Central memory CD8-positive, alpha-beta T cell (primary cell): Measurements from ENCODE around the gene ZSWIM7.

Source experiments
- ATAC-seq: fragments of 150-1000 bp; cut with Tn5 transposase; replicated peaks from 2 replicates; pipeline ENCODE4 v1.10.0; 2022; ENCODE audit warnings: mild to moderate bottlenecking, moderate FRiP score, moderate number of reproducible peaks; ENCODE audit not compliant: poor library complexity, severe bottlenecking; ENCODE audit errors: extremely low read depth
- DNase-seq, 2 donors: peaks; one replicate each; pipeline ENCODE4 v3.0.0; 2021; ENCODE audit warnings: low spot score in 2 of 2
- H3K27ac Mint-ChIP-seq: one replicate; pipeline ENCODE4 v1.8.0; 2022; ENCODE audit warnings: low read depth, mild to moderate bottlenecking, moderate library complexity, mixed read lengths
- H3K27me3 Mint-ChIP-seq: one replicate; pipeline ENCODE4 v1.8.0; 2022; ENCODE audit warnings: mixed read lengths
- H3K36me3 Mint-ChIP-seq: one replicate; pipeline ENCODE4 v1.8.0; 2022; ENCODE audit warnings: mild to moderate bottlenecking, moderate library complexity, mixed read lengths; ENCODE audit not compliant: insufficient read depth
- H3K4me1 Mint-ChIP-seq: one replicate; pipeline ENCODE4 v1.8.0; 2022; ENCODE audit warnings: mixed read lengths
- H3K4me3 Mint-ChIP-seq: one replicate; pipeline ENCODE4 v1.8.0; 2022; ENCODE audit warnings: mild to moderate bottlenecking, moderate library complexity, mixed read lengths
- H3K9me3 Mint-ChIP-seq: one replicate; pipeline ENCODE4 v1.8.0; 2022; ENCODE audit warnings: mixed read lengths

ZSWIM7 gene

DNA sequence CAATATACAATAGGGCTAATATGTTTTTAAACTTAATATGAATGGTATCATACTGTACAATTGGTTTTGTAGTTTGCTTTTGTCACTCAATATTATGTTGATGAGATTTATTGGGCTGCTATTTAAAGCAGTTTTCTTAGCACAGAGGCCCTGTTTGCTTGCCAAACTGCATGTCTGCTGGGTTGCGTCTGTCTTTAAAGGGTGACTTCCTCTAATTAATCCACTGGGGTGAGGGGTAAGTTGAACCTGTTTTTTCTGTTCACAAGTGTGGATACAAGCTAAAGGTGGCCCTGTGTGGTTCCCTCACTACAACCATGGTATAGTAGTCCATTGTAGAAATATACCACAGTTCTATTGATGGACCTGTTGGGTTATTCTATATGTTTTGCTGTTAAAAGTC lies 19.8 kb upstream of the ZSWIM7 start:
- ATAC-seq (no peak), DNase-seq (no peak)
- Mint-ChIP-seq H3K36me3 (peaks cover 44% of the 10 kb centered on the region), H3K27me3 (no peaks in the 10 kb centered on the region), H3K4me3 (no peak overlapping the region), H3K9me3 (no peaks in the 10 kb centered on the region), H3K4me1 (peaks cover 15% of the 10 kb centered on the region), H3K27ac (no peak overlapping the region)

DNA sequence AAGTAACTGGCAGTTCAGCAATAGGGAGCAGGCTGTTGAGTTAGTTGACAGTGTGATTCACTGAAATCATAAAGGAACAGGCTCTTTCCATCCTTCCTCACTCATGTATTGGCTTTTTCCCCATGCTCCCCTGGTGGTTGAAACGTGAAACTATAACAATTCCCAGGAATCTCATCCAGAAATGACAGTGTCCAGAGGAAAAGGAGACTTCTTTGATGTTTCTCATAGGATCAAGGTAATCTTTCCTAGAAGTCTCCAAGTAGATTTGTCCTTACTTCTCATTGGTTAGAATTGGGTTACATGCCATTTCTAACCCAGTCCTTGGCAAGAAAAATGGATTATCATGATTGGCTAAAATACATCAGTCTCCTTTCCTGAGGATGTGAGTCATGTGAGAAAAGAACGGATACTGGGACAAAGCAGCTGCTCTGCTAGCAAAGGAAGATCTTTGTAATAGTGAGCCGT lies 14.5 kb upstream of the ZSWIM7 start:
- ATAC-seq: no peak
- Mint-ChIP-seq H3K4me1 (peaks cover 21% of the 10 kb centered on the region), H3K27me3 (no peaks in the 10 kb centered on the region), H3K27ac (no peak overlapping the region), H3K9me3 (no peaks in the 10 kb centered on the region), H3K4me3 (no peak overlapping the region), H3K36me3 (peaks cover 53% of the 10 kb centered on the region)
- DNase-seq: no peak

DNA sequence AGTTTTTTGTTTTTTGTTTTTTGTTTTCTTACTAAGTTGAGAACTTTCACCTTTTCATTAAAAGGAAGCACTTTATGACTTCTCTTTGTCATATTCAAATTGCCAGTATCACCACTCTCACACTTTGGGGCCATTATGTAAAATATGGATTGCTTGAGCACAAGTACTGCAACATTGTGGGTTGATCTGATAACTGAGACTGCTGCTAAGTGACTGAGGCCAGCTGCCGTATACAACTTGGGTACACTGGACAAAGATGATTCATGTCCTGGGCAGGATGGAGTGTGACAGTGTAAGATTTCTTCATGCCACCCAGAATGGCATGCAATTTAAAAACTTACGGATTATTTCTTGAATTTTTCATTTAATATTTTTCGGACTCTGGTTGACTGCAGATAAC lies 7.9 kb upstream of the ZSWIM7 start:
- Mint-ChIP-seq H3K27ac (no peak overlapping the region), H3K4me3 (no peak overlapping the region), H3K9me3 (no peaks in the 10 kb centered on the region), H3K27me3 (no peaks in the 10 kb centered on the region), H3K36me3 (peaks cover 73% of the 10 kb centered on the region), H3K4me1 (peaks cover 20% of the 10 kb centered on the region)
- no peak for DNase-seq
- ATAC-seq: no peak

DNA sequence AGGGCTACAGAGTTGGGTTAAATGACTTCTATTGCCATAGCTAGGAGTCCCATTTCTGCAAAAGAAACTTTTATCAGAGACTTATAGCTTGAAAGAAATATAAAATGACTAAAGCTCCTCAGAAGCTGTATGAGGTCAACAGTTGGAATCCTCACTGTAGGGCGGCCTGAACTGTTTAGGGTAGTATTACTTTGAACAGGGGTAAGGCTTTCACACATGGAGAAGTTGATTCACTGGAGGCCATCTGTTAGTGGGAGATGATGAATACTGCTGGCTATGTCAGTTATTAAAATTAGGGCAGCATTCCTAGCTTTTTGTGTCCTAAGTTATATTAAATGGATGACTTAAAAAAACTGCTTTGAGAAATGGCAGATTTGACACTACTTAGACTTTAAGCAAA lies 6.1 kb upstream of the ZSWIM7 start:
- peaks cover 72% of the 10 kb centered on the region for H3K36me3 Mint-ChIP-seq
- no peak for ATAC-seq
- H3K4me1 Mint-ChIP-seq: peaks cover 24% of the 10 kb centered on the region

DNA sequence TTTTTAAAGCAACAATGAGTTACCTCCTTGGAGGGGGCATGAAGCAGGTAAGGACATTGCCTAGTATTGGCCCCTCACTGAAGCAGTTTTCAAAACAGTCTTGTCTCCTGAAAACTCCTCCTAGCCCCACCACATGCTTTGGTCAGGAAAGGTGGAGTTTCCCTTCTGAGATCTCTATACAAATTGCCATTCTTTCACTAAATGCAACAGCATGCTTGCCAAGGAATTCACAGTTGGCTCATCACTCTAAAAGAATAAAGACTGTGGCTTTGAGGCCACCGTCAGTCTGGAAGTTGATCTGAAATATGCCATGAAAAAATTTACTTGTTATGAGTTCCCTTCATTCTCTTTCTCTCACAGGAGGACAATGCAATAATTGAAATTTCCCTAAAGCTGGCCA lies 4.3 kb upstream of the ZSWIM7 start:
- ATAC-seq: no peak
- peaks cover 68% of the 10 kb centered on the region for H3K36me3 Mint-ChIP-seq
- H3K9me3 Mint-ChIP-seq: no peaks in the 10 kb centered on the region
- no peak overlapping the region for H3K27ac Mint-ChIP-seq
- H3K27me3 Mint-ChIP-seq: no peaks in the 10 kb centered on the region
- H3K4me3 Mint-ChIP-seq: no peak overlapping the region
- H3K4me1 Mint-ChIP-seq: peaks cover 34% of the 10 kb centered on the region
- no peak for DNase-seq

More for the DNA sequence above, 6.1 kb upstream of the ZSWIM7 start:
- no peaks in the 10 kb centered on the region for H3K9me3 Mint-ChIP-seq
- H3K27me3 Mint-ChIP-seq: no peaks in the 10 kb centered on the region
- no peak for DNase-seq
- H3K4me3 Mint-ChIP-seq: no peak overlapping the region
- no peak overlapping the region for H3K27ac Mint-ChIP-seq

DNA sequence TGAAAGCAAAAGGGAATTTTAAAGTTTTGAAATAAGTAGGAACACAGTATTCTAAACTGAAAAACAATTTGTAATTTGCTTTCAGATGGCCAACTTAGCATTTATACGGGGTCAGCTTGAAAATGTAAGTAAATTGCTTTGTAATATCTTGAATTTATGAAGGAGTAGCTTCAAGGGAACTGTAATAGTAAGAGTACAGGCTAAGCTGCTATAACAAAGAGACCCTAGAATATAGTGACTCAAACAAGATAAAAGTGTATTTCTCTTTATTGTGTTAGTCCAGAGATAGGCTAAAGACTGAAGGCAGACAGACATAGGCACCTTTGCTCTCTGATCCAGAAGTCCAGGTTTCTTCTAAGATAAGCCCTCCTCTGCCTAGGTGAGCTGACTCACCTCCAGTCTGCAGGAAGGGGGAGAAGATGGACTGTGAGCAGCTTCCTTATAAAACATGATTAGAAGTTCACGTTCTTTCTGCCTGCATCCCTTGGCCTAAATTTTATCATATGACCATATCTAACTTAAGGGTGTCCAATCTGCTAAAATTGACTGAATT lies 3.3 kb upstream of the ZSWIM7 start:
- no peak for ATAC-seq
- DNase-seq: no peak
- H3K36me3 Mint-ChIP-seq: peaks cover 65% of the 10 kb centered on the region
- no peaks in the 10 kb centered on the region for H3K9me3 Mint-ChIP-seq
- no peak overlapping the region for H3K27ac Mint-ChIP-seq
- peaks cover 32% of the 10 kb centered on the region for H3K4me1 Mint-ChIP-seq
- no peak overlapping the region for H3K4me3 Mint-ChIP-seq
- H3K27me3 Mint-ChIP-seq: no peaks in the 10 kb centered on the region

DNA sequence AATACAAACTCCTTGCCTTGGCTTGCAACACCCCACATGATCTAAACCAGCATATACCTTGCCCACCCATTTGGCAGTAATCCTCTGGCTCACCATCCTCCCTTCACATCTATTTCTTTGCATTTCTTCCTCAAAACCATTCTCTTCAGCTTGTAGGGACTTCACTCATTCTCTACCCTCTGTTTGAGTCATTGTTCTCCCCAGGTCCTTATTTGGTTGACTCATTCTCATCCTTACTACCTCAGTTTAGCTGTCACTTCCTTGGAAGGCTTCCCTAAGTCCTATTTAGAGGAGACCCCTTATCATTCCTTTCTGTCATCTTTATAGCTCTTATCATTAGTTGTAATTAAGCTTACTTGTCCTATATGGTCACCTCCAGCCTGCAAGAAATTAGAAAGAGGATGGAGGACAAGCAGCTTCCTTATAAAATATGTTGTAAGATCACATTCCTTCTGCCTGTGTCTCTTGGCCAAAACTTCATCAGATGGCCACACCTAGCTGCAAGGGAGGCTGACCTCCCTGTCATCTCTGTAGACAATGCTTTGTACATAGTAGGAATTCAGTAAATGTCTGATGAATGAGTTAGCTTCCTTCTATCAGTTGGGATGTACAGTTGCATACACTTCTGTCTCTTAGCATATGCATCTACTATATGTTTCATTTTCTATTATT lies 1.9 kb upstream of the ZSWIM7 start:
- H3K4me3 Mint-ChIP-seq: peak overlapping the region; percentile 78
- ATAC-seq (no peak), DNase-seq (no peak)
- H3K27me3 Mint-ChIP-seq: no peaks in the 10 kb centered on the region
- peaks cover 55% of the 10 kb centered on the region for H3K36me3 Mint-ChIP-seq
- peak overlapping the region; percentile 85 for H3K27ac Mint-ChIP-seq
- H3K9me3 Mint-ChIP-seq: no peaks in the 10 kb centered on the region
- peaks cover 37% of the 10 kb centered on the region for H3K4me1 Mint-ChIP-seq

DNA sequence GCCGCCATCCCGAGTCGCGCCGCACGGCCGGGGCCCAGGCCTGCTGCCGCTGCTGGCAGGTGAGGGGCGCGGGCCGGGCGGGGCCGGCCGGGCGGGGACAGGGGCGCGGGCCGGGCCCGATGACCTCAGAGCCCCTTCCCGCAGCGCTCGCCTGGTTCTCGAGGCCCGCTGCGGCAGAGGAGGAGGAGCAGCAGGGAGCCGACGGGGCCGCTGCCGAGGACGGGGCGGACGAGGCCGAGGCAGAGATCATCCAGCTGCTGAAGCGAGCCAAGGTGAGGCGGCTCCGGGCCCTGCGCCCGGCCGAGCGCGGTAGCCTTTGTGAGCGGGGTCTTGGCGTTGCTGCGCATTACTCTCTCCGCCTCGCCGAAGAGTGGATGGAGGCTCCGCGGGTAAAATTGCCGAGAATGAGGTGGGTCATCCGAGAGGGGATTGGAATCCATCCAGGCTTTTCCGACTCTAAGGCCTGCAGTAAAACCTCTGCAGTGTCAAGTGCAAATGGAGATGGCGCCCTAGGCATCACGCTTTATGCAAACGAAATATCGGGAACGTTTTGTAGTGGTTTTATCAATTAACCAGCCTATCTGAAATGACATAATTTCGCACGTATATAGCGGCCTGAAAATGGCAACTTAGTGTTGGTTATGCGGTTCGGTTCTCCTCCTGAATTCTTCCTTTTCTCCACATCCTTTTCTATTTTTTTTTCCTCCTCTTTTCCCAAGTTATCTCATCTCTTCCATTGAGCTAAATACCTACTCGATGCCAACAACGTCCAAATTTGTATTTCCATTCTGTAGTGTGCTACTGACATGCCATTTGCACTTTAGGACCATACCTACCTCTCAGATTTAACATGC lies 697 bp upstream of the ZSWIM7 start:
- Mint-ChIP-seq H3K4me1 (peaks cover 37% of the 10 kb centered on the region), H3K36me3 (peaks cover 45% of the 10 kb centered on the region), H3K27ac (peak overlapping the region; percentile 85), H3K4me3 (peak overlapping the region; percentile 78), H3K27me3 (no peaks in the 10 kb centered on the region), H3K9me3 (no peaks in the 10 kb centered on the region)
- DNase-seq: peak in 1 of 2 donors; percentile 11
- ATAC-seq: peak; percentile 30

DNA sequence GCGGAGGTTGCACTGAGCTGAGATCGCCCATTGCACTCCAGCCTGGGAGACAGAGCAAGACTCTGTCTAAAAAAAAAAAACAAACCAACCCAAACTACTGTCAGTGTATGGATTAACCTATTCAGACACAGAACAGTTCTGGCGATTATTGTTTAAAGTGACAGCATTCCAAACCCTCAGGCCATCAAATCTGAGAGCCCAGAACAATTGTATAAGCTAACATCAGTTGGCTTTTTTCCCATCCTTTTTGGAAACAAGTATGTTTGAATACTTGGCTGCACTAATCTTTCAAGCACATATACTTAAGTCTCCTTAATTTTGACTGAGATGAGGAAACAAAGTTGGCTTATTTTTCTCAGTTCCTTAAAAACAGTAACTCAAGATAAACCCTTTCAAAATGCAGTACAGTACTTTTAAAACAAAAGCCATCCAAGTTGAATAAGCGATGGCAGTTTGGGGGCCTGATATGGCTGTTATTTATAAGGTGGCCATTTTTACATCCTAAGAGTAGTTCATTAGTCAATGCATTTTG lies 1.4 kb downstream of the ZSWIM7 start:
- peaks cover 43% of the 10 kb centered on the region for H3K4me1 Mint-ChIP-seq
- H3K27me3 Mint-ChIP-seq: no peaks in the 10 kb centered on the region
- H3K36me3 Mint-ChIP-seq: peaks cover 42% of the 10 kb centered on the region
- H3K9me3 Mint-ChIP-seq: no peaks in the 10 kb centered on the region
- peak overlapping the region; percentile 85 for H3K27ac Mint-ChIP-seq
- no peak for DNase-seq
- no peak for ATAC-seq
- peak overlapping the region; percentile 78 for H3K4me3 Mint-ChIP-seq

DNA sequence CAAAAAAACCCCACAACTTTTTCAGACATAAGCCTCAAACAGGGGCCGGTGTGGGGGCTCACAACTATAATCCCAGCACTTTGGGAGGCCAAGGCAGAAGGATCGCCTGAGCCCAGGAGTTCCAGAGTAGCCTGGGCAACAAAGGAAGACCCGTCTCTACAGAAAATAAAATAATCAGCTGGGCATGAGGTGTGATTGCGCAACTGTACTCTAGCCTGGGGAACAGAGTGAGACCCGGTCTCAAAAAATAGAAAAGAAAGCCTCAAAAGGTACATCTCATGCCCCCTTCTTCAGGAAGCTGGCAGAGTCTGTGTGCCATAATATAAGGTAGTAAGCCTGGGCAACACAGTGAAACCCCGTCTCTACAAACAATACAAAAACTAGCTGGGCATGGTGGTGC lies 3.2 kb downstream of the ZSWIM7 start:
- Mint-ChIP-seq H3K9me3 (no peaks in the 10 kb centered on the region), H3K27ac (no peak overlapping the region), H3K36me3 (peaks cover 32% of the 10 kb centered on the region), H3K4me3 (no peak overlapping the region), H3K27me3 (no peaks in the 10 kb centered on the region), H3K4me1 (peaks cover 34% of the 10 kb centered on the region)
- DNase-seq (no peak), ATAC-seq (no peak)

DNA sequence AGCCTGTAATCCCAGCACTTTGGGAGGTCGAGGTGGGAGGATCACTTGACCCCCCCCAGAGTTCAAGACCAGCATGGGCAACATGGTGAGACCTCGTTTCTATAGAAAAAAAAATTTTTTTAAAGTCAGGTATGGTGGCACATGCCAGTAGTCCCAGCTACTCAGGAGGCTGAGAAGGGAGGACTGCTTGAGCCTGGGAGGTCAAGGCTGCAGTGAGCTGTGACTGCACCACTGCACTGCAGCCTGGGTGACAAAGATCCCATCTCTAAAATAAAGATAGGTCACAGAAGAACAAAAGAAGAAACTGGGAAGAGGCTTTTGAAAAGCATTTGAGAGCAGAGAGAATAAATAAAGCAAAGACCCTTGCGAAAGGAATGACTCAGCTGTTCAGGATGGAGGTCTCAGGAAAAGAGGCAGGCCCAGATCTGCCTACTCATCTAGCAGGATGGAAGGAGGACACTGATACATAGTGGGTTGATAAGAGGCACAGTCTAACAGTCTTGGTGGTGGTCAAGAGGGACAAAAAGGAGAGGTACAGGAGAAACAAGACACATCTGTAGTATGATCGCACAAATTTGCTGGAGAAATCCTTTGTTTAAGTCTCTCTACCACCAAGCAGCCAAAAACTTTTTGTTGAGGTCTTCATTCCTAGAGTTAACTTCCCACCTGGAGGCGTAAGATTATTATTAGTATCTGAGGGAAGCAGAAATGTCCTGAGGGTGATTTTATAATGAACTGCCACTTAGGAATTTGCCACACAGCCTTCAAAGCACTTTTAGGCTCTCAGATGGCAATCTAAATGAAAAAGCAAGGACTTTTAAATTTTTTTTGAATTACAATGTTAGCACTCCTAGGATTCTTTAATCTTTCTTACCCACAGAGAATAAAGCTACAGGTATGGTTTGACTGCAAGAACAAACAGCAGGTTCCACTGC lies 17.6 kb downstream of the ZSWIM7 start:
- no peak for DNase-seq
- H3K36me3 Mint-ChIP-seq: peaks cover 29% of the 10 kb centered on the region
- peaks cover 5% of the 10 kb centered on the region for H3K4me1 Mint-ChIP-seq
- H3K27me3 Mint-ChIP-seq: no peaks in the 10 kb centered on the region
- H3K27ac Mint-ChIP-seq: peak overlapping the region; percentile 32
- no peak overlapping the region for H3K4me3 Mint-ChIP-seq
- no peak for ATAC-seq
- no peaks in the 10 kb centered on the region for H3K9me3 Mint-ChIP-seq

DNA sequence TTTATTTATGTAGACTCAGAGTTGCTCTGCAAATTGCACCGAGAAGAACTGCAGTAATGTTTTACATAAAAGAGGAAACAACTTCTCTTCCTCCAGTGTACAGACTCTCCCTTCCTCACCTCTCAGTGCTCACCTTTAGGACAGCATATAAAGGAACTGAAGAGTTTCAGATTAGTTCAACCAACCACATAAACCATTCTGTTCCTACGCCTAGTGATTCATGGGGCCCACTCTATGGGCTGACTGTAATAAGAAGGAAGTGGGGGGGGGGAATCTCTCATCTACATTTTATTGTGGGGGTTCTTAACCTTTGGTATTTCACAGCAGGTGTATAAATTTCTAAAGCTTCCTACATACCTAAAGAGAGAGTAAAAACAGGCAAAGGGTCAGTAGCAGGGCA lies 18.3 kb downstream of the ZSWIM7 start:
- ATAC-seq (no peak), DNase-seq (no peak)
- Mint-ChIP-seq H3K27ac (peak overlapping the region; percentile 32), H3K36me3 (peaks cover 26% of the 10 kb centered on the region), H3K4me3 (no peak overlapping the region), H3K27me3 (no peaks in the 10 kb centered on the region), H3K4me1 (peaks cover 5% of the 10 kb centered on the region), H3K9me3 (no peaks in the 10 kb centered on the region)
